Measurements from ENCODE around the gene DDX51.
"Not testable (repeated sequence)": the region's sequence is repeated elsewhere in the genome, so short reads cannot be mapped to it uniquely, and the experiment has no call there.

Gene DDX51

DNA sequence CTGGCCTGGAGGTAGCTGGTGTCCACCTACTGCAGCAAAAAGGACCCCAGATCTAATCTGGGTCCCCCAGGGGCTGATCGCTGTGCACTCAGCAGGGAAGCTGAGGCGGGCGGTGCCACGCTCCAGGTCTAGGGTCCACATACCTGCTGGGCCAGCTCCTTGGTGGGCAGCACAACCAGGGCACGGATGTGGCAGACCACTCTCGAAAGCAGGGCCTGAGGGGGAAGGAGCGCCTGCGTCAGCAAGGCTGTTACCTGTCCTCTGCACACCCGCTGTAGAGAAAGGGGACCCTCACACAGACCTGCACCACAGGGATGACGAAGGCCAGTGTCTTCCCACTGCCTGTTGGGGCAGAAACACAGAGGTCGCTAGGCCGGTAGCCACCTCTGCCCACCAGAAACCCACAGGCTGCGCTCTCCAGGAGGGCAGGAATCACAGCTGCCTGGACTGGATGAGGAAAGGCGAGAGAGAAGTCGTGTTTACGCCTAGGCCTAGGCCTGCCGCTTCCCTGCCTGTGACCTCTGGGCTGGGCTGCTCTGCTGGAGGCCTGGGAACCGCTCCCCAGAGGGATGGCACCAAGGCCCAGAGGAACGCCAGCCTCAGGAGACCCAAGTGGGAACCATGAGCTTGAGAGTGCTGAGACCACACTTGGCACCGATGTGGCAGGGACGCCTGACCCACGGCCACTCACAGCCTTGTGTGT is 2.0 kb downstream of the DDX51 start:
- DNase-seq (ENCODE audit: extremely low read depth in 1 of 2, low read depth in 1 of 2) = no peak

DNA sequence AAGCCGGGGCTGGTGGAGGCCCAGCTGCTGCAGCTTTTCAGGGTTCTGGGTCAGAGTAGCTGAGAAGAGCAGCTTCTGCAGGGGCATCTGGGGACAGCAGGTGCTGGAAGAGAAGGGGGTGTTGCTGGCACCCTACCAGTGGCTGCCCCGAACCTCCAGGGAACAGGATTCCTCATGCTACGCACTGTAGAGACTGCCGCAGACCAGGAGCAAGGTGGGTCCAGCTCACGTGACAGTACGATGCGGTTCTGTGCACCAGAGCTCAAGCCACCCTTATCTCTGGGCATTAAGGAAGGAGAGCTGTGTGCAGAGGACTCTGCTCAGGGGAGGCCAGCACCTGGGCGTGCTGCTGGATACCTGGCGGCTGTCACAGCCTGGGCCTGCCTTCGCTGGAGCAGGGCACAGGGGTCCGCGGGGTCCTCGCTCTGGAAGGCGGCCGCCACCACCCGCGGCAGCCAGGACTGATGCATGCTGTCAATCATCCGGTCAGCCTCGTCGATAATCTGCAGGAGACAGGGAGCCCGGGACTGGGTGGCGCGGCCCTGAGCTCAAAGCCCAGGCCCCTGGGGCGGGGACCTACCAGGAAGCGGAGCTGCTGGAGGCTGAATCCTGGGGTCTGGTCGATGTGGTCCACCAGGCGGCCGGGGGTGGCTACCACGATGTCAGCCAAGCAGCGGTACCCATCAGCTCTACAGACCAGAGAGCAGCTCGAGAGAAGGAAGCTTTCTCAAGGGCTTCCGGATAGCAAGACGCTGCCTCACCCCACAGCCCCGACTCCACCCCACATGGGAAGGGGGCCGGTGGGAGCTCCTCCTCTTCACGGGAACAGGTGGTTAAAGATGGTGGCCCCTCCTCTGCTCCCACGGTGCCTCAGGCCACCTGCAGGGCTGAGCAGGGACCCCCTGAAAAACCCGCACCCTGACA is 2.9 kb downstream of the DDX51 start:
- DNase-seq (ENCODE audit: extremely low read depth in 1 of 2, low read depth in 1 of 2) = no peak

DNA sequence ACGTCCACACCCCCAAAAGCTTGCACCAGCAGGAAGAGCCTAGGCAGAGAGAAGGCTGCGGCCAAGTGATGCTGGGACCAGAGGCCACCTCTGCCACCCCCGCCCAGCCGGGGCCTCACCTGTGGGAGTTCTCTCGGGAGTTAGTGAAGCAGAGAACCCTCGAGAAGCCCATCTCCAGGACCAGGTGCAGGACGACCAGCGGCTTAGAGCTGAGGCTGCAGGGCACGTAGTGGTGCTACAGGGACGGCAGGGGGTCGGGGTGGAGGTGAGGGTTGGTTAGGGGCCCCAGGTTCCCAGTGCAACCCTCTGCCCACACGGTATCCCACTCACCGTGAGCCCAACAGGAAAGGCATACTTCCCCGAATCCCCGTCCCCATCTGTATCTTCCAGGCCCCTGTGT is 3.6 kb downstream of the DDX51 start:
- no peak for DNase-seq (ENCODE audit: extremely low read depth in 1 of 2, low read depth in 1 of 2)

DNA sequence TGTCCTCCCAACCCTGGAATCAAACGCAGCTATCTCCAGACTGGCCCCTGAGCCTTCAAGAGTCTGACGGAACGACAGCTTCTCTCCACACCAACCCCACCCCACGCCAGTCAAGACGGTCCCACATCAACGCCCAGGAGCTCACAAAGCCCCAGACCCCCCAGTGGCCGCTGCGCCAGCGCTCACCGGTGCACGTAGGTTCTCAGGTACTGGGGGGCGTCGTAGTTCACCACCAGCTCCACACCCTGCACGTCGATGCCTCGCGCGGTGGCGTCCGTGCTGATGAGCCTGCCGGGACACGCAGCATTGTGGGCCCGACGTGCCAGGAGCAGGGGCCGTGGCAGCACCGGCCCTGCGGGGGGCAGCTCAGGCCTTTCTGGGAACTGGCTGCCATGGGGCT is 4.2 kb downstream of the DDX51 start:
- no peak for DNase-seq (ENCODE audit: extremely low read depth in 1 of 2, low read depth in 1 of 2)

DNA sequence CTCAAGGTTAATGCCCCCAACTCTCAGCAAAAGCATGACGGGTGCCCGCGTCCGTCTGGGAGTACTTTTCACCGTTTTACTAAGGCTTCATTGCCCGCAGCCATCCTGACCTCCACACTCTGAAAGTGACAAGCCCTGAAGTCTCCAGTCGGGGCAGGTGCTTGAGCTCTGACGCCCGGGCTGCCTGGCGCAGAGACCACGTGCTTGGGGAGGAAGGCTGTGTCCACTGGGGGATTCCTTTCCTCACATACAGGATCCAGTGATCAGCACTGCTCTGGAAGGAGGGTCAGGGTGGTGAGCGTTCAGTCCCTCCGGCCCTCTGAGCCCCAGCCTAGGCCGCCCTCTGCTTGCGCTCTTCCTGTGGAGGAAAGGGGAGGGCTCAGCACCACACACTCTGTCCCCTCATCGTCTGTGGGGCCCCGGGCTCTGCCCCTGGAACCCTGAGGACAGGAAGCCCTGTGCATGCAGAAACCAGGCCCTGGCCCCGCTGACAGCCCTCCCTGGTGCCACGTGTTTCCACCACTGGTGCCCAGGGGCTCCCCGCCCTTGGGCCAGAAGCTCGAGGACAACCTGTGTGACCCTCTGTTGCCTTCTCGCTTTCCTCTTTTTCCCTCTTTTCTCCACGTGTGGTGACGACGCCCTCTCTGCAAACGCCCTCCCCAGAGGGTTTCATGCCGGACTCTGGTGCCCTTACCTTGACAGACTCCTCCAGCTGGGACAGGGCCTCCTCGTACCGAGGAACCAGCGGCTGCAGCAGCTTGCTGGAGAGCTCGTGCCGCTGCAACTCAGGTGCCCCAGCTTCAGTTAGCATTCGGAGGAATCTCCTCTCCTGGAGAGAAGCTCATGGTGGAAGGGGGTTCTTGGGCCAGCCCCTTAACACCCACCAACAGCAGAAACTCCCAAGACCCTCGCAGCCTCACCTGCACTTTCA is 4.9 kb downstream of the DDX51 start:
- DNase-seq (ENCODE audit: extremely low read depth in 1 of 2, low read depth in 1 of 2) = no peak

DNA sequence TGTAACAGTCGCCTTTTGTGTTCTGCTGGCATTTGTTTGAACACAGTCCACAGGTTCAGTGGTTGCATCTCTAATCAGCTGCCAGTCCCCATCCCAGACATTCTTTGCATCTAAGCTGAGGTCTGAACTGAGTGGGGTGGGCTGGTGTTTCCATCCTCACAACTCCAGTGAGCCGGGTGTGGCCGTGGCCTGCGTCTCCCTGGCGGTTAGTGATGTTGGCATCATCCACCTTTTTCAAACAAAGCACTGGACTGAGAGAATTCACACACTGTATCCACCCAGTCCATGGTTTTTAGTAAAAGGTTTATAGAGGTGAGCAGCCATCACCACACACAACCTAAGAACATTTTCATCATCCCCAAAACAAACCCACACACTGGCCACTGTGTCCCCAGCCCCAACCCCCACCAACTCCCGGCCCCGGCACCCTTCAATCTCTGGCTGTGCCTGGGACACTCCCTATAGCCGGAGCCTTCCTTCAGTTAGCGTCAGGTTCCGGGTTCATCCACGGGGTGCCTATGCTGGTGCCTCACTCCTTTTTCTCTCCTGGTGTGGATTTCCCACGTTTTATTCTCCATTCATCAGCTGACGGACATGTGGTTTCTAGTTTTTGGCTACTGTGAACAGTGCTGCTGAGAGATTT is 6.5 kb downstream of the DDX51 start:
- DNase-seq (ENCODE audit: extremely low read depth in 1 of 2, low read depth in 1 of 2) = no peak

DNA sequence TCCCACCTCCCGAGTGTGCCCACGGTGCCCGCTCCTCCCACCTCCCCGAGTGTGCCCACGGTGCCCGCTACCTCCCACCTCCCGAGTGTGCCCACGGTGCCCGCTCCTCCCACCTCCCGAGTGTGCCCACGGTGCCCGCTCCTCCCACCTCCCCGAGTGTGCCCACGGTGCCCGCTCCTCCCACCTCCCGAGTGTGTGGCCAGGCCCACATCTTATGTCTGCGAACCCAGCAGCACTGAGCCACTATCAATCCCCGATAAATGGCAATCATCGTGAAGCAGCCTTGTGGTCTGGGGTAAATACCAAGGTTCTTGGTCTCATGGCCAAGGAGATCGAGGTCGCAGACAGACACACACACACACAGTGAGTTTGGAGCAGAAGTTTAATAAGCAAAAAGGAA is 7.9 kb downstream of the DDX51 start:
- DNase-seq (ENCODE audit: extremely low read depth in 1 of 2, low read depth in 1 of 2) = not testable (repeated sequence)

DNA sequence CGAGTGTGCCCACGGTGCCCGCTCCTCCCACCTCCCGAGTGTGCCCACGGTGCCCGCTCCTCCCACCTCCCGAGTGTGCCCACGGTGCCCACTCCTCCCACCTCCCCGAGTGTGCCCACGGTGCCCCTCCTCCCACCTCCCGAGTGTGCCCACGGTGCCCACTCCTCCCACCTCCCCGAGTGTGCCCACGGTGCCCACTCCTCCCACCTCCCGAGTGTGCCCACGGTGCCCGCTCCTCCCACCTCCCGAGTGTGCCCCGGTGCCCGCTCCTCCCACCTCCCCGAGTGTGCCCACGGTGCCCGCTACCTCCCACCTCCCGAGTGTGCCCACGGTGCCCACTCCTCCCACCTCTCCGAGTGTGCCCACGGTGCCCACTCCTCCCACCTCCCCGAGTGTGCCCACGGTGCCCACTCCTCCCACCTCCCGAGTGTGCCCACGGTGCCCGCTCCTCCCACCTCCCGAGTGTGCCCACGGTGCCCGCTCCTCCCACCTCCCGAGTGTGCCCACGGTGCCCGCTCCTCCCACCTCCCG is 9.4 kb downstream of the DDX51 start:
- DNase-seq (ENCODE audit: extremely low read depth in 1 of 2, low read depth in 1 of 2) = not testable (repeated sequence)

DNA sequence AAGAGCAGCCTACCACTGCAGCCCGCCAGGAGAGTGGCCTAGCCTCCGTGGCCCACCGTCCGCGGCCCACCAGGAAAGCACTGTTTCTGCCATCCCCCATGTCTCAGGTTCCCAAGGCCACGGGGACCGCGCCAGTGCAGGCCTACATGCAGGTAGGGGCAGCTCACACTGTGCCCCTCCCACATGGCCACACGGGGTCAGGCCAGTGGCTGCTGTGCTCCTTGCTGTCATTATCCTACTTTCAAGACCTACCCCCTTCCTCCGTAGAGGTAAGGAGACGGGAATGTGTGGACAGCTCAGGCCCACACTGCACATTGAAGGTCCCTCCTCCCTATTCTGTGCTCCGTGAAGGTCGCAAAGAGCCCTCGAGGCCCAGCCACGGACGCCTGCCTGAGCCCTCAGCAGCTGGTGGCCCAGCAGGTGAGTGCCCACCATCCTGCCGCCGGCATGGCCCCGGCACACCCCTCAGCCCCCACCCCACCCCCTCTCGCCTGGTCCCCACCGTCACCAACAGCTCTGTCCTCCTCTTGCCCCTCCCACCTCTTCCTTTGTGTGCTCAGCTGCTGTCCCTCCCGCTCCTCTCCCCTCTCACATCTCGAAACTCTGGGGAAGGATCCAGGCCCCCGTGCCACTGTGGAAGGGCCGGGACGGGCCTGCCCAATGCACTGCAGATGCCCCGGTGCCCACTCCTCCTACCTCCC is 10.0 kb downstream of the DDX51 start:
- DNase-seq (ENCODE audit: extremely low read depth in 1 of 2, low read depth in 1 of 2) = no peak

DNA sequence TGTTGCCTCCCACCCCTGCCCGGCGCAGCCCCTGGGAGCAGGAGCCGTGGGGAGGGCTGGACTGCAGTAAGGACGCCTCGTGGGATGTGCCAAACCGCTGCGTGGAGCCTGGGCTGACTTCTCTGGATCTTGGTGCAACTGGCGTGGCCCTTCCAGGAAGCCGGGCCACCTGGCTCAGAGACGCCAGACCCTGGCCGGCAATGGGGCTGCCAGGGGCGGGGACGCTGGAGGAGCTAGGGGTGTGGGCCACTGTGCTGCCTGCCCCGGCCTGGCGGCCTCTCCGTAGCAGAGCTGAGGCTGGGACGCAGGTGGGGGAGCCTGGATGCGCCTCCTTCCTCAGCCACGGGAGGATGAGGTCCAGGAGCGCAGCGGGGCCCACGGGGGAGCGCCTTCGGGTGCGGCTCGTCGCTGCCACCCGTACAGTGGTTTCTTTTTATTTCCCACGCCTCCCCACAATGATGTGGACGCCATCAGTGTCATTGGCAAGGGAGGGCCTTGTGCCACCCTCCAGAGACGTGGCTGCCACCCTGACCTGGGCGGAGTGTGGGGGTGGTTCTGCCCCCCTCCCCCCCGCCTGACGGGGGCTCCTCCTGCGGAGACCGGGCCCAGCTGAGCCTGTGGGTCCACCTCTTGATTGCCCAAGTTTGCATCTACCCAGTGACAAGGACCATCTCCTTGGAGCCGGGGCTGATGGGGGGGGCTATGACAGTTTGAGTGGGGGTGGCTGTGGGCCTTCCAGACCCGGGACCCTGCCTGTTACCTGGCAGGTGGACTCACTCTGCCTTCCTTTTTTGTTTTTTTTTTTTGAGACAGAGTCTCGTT is 11.3 kb downstream of the DDX51 start:
- no peak for DNase-seq (ENCODE audit: extremely low read depth in 1 of 2, low read depth in 1 of 2)

DNA sequence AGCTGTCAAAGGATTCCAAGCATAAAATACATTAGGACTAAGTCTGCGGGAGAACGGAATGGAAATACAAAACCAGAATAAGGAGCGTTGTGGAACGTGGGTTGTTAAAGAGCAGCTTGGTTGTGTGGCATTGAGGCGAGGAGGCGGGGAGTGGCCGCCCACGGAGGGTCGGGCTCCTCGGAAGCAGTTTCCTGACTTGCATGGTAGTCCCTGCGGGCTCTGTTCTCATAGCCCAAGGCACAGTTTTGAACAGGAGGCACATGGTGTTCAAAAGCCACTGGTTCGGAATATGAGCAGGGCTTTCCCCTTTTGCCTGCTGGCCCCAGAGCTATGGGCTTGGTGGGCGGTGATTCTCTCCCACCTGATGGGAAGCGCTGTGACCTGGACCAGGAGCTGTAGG is 12.2 kb downstream of the DDX51 start:
- no peak for DNase-seq (ENCODE audit: extremely low read depth in 1 of 2, low read depth in 1 of 2)

DNA sequence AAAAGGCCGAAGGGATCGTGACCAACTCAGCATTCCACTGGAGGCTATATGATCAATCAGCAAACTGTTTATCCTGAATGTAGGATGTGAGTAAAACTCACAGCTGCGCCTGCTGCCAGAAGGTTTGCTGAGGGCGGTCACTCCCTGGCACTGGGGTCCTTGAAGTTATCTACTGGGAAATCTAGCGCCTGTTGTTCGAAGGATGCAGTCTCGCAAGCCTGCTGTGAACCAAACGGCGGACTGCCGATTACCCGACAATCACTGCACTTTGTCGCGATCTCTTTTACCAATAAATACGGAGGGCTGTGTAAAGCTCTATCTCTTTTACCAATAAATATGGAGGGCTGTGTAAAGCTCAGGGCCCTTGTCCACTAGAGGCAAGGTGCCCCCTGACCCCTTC is 12.9 kb downstream of the DDX51 start:
- no peak for DNase-seq (ENCODE audit: extremely low read depth in 1 of 2, low read depth in 1 of 2)

DNA sequence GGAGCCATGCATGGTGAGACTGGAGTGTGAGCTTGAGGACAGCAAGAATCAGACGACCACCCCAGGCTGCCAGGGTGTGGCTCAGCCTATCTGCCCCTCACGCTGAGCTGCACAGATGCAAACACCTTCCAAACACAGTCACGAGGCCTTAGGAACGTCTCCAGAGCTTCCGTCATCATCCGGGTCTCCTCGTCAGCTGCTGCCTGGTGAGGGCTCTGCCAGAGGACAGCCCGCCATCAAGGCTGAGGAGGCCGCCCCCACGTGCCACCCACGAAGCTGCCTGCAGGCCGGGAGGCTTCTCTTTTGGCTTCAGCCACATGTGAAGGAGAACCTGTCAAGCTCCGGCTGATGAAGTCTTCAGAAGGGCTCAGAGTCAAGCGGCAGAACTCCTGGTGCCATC is 13.4 kb downstream of the DDX51 start:
- DNase-seq (ENCODE audit: extremely low read depth in 1 of 2, low read depth in 1 of 2) = no peak

DNA sequence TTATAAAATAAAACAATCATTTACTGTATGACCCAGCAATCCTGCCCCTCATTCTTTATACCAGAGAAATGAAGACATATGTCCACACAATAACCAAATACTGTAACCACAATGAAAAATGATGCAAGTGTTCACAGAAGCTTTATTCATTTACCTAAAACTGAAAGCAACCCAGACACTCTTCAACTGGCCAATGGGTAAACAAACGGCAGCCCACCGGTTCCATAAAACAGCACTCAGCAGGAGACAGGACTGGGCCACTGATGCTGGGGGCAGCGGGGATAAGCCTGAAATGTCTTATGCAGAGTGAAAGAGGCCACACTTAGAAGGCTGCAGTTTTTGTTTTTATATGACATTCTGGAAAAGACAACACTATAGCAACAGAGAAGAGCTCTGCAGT is 15.1 kb downstream of the DDX51 start:
- no peak for DNase-seq (ENCODE audit: extremely low read depth in 1 of 2, low read depth in 1 of 2)

DNA sequence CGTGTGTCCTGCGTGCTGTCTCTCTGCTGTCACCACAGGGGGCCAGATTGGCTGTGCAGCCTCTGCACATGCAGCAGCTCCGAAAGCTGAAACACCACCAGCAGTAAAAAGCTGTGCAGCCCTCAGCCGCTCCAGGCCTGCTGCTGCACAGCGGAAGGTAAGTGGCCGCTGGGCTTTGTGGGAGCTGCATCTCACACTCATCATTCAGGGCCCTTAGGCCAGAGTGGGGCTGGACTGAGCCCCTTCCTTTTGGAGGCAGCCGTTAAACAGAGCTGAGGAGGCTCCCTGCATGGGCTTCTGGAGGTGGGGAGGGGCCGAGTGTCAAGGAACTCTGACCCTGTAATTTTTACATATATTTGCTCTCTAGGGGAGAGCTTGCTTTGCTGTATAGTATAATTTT is 17.1 kb downstream of the DDX51 start:
- DNase-seq (ENCODE audit: extremely low read depth in 1 of 2, low read depth in 1 of 2) = no peak

DNA sequence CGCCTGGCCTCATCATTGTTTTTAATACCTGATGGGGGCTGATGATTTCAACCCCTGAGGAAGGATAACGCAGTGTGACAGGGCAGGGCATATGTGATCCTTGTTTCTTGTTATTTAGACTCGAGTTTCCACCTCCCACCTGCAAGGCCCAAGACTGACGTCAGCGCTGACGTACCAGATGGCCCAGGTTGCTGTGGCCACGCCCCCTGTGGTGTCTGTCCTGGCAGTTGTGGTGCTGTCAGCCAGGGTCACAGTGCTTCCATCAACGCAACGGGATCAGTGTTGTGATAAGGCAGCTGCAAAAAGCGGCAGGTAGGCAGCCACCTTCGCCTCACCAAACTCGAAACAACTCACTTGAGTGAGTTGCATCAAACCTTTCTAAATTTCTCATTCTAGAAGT is 18.4 kb downstream of the DDX51 start:
- no peak for DNase-seq (ENCODE audit: extremely low read depth in 1 of 2, low read depth in 1 of 2)

DNA sequence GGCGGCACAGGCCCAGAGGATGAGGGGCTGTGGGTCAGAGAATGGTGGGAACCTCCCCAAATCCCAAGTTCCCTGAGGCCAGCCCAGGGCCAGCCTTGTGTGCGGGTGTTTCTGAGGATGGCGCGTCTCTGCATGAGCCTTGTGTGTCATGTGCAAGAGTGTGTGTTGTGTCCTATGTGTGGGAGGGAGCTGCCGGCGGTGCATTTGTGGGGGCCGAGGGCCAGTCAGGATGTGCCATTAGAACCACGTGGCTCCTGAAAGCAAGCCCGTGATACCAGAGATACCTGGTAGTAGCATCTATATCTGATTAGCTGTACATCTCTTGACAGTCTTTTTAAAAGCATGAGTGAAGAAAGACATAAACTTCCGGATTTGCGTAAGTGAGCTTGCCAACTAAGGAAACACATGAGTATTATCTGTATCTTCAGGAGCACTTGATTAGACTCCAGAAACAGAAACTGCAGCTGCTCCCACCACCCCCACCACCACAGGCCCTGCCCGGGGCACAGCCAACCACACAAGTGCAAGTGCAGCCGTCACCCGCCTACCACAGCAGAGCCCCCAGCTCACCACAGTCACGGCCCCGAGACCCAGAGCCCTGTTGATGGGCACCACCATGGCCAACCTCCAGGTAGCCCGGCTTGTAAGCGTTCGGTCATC is 19.2 kb downstream of the DDX51 start:
- no peak for DNase-seq (ENCODE audit: extremely low read depth in 1 of 2, low read depth in 1 of 2)

DNA sequence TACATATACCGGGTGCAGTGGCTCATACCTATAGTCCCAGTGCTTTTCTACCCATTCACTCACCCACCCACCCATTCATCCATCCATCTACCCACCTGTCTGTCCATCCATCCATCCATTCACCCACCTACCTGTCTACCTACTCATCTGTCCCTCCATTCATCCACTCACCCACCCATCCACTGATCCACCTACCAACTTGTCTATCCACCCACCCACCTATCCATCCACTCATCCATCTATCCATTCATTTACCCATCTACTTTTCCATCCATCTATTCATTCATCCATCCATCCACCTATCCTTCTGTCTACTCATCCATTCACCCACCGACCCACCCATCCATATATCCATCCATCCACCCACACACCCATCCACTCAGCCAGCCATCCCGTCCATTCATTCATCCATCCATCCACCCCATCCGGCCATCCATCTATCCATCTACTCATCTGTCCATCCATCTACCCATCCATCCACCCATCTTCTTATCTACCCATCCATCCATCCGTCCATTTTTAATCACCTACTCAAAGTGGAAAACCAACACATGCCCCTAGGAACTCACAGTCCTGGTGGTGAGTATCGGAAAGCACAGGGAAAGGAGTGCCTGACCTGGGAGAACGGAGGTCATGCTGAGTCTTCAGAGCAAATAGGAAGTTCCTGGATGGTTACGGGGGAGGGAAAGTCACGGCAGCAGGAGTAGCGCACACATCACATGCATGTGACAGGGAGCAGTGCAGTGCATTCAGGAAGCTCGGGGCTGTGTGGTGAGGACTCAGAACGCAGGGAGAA is 20.0 kb downstream of the DDX51 start:
- no peak for DNase-seq (ENCODE audit: extremely low read depth in 1 of 2, low read depth in 1 of 2)
